Esophagus muscularis mucosa (tissue), 4 donors: ENCODE measurements around the gene BIN1. TPM values are rescaled to one million over a fixed set of nuclear protein-coding genes. Genes with fewer than 3 reads are reported as not detected.

Experiments used
- DNase-seq: peaks from one replicate; pipeline ENCODE4 v3.0.0-alpha.2; 2017; ENCODE audit errors: extremely low spot score
- H3K27ac ChIP-seq, 4 donors: fragments of 200-600 bp; sonication (generic); replicated peaks in 1 of 4; 1 replicate in 3 of 4; 2 replicates in 1 of 4; pipeline ENCODE4 v1.5.1; 2016 to 2019; ENCODE audit warnings: mild to moderate bottlenecking in 1 of 4
- H3K27me3 ChIP-seq, 4 donors: fragments of 200-600 bp; sonication (generic); one replicate each; pipeline versions ENCODE4 v1.5.1 to v1.6.0; 2016 to 2019
- H3K36me3 ChIP-seq, 4 donors: fragments of 200-600 bp; sonication (generic); one replicate each; pipeline ENCODE4 v1.5.1; 2016 to 2019
- H3K4me1 ChIP-seq, 4 donors: fragments of 200-600 bp; sonication (generic); one replicate each; pipeline ENCODE4 v1.5.1; 2016 to 2019
- H3K4me3 ChIP-seq, 4 donors: fragments of 200-600 bp; sonication (generic); 1 replicate in 2 of 4; 2 replicates in 2 of 4; pipeline ENCODE4 v1.5.1; 2016 to 2019; ENCODE audit warnings: mild to moderate bottlenecking in 4 of 4, moderate library complexity in 1 of 4
- H3K9me3 ChIP-seq, 4 donors: fragments of 200-600 bp; sonication (generic); 1 replicate in 3 of 4; 2 replicates in 1 of 4; pipeline ENCODE4 v1.5.1; 2016 to 2019
- EP300 ChIP-seq: sonication (generic); formaldehyde crosslinking; IDR thresholded peaks from one replicate; pipeline ENCODE4 v1.6.1; 2017; ENCODE audit warnings: antibody characterized with exemption
- POLR2A ChIP-seq: fragments of 450-650 bp; IDR thresholded peaks from one replicate; pipeline ENCODE4 v1.6.1; 2017; ENCODE audit warnings: antibody characterized with exemption, moderate library complexity, mild to moderate bottlenecking, low read depth
- POLR2AphosphoS5 ChIP-seq, 2 donors: sonication (generic); formaldehyde crosslinking; IDR thresholded peaks; one replicate each; pipeline ENCODE4 v1.6.1; 2017; ENCODE audit warnings: antibody characterized with exemption in 2 of 2
- WGBS: methylation state at CpG from one replicate; pipeline ENCODE4 v1.1.5; 2018; 5-methylcytosine and 5-hydroxymethylcytosine counted together
- intact Hi-C: fragments of 100-400 bp; cut with DNase I; formaldehyde crosslinking; loops from one replicate; pipeline ENCODE4 v1.15.1; 2023
- total RNA-seq, 4 donors: library from RNA; depleted of rRNA; stranded (reverse); fragments of >200 nt; gene quantifications; one replicate each; pipeline versions ENCODE4 v1.1.0 to v1.2.1, GENCODE V29; 2016
- TF ChIP-seq, protein P1 (sequence below), 3 experiments: fragments of 200-600 bp in 2 of 3; fragments of 450-650 bp in 1 of 3; sonication (generic) in 2 of 3; IDR thresholded peaks; one replicate each; pipeline ENCODE4 v1.5.1; 2017 to 2019; ENCODE audit warnings: antibody characterized with exemption in 3 of 3, mild to moderate bottlenecking in 2 of 3, moderate library complexity in 1 of 3

Gene BIN1
- total RNA-seq, 4 donors from 2014 or later = 32.4 to 78.2 (median 50.2) TPM

DNA sequence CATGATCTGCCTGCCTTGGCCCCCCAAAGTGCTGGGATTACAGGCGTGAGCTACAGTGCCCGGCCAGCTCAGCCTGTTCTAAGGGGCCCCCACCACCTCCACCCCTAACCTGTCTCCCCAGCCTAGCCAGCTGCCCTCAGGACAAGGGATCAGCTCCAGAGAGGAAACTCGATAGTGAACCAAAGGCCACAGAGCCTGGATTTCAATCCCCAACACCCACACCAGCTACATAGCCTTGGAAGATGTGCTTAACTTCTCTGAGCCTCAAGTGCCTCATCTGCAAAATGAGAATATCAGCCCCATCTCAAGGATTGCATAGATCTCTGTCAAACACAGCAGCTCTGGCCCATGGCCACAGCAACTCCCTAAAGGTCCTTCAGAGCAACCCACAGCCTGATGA, 32.0 kb downstream of the BIN1 start:
- H3K27me3 ChIP-seq = no peaks in the 10 kb centered on the region
- peaks cover 5 to 49% (median 33%) of the 10 kb centered on the region in 4 donors for H3K4me1 ChIP-seq
- 83% methylated on average over 2 of the region's 3 CpGs for WGBS
- H3K27ac ChIP-seq = peak overlapping the region in 3 of 4 donors; percentile 3 to 15 (median 9)
- H3K4me3 ChIP-seq = no peak overlapping the region
- H3K9me3 ChIP-seq = no peaks in the 10 kb centered on the region
- peaks cover 0 to 30% (median 5%) of the 10 kb centered on the region in 4 donors for H3K36me3 ChIP-seq
- no peak for DNase-seq
- intact Hi-C loops = no loop called here
- TF ChIP-seq POLR2AphosphoS5 (IDR thresholded peaks at IDR 0.05) = no peak

DNA sequence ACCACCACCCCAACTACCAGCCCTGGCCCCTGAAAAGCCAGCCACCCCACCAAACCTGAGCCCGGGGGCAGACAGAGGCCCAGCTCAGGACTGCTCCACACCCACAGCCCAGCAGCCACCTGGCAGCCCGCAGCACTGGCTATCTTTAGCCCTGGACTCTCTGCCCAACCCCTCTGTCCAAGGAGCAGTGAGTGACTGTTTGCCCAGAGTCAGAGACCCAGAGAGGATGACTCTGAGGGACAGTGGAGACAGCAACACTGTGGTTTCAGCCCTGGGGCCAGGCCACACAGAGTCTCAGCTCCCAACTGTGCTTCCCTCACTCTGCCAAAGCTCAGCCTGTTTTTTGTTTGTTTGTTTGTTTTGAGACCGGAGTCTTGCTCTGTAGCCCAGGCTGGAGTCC, 32.6 kb downstream of the BIN1 start:
- DNase-seq = no peak
- TF ChIP-seq POLR2AphosphoS5 (IDR thresholded peaks at IDR 0.05) (no peak), EP300 (no peak), POLR2A (peak; percentile 63)
- TF ChIP-seq, protein P1, sequence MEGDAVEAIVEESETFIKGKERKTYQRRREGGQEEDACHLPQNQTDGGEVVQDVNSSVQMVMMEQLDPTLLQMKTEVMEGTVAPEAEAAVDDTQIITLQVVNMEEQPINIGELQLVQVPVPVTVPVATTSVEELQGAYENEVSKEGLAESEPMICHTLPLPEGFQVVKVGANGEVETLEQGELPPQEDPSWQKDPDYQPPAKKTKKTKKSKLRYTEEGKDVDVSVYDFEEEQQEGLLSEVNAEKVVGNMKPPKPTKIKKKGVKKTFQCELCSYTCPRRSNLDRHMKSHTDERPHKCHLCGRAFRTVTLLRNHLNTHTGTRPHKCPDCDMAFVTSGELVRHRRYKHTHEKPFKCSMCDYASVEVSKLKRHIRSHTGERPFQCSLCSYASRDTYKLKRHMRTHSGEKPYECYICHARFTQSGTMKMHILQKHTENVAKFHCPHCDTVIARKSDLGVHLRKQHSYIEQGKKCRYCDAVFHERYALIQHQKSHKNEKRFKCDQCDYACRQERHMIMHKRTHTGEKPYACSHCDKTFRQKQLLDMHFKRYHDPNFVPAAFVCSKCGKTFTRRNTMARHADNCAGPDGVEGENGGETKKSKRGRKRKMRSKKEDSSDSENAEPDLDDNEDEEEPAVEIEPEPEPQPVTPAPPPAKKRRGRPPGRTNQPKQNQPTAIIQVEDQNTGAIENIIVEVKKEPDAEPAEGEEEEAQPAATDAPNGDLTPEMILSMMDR (IDR thresholded peaks at IDR 0.05) = no peak
- Histone ChIP-seq H3K4me1 (peaks cover 5 to 46% (median 32%) of the 10 kb centered on the region in 4 donors), H3K27ac (peak overlapping the region in 2 of 4 donors; percentile 3 to 15), H3K9me3 (no peaks in the 10 kb centered on the region), H3K4me3 (no peak overlapping the region), H3K36me3 (peaks cover 0 to 36% (median 7%) of the 10 kb centered on the region in 4 donors), H3K27me3 (no peaks in the 10 kb centered on the region)
- intact Hi-C loops = no loop called here
- 94% methylated on average over 3 of the region's 3 CpGs for WGBS

DNA sequence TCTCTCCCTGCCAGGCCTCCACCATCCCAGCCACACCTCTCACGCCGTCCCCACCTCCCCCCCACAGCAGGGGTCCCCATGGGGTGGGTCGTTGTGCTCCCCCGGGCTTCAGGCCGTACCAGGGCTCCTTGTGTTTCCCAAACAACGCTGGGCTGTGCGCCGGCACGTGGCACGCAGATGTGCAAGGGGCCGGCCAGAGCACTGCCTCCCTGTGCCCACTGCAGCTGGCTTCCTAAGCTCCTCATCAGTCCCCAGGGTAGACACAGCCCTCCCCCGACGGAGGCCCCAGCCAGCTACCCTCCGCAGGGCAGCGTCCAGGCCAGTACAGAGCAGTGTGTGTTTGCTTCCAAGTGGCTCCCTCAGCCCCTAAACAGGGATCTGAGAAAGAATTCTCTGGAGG, 34.0 kb downstream of the BIN1 start:
- intact Hi-C loops = no loop called here

DNA sequence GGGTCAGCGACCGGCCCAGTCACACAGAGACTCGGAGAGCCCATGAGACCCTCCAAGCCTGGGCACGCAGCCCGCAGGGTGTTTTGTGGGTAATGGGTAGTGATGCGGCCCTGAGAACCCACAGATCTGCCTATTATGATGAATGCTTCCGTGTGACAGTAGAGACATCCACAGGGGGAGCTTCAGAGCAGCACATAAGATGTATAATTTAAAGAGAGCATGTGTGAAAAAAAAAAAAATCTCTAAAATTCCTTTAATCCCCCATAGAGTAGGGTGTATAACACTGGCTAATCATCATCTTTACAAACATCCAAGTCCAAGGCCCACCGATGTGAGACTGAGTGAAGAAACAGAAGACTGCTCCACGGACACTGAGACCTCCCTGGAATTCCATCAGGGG, 34.6 kb downstream of the BIN1 start:
- no peak for DNase-seq
- intact Hi-C loops = no loop called here

More for the DNA sequence above, 34.0 kb downstream of the BIN1 start:
- H3K36me3 ChIP-seq = peaks cover 0 to 47% (median 10%) of the 10 kb centered on the region in 4 donors
- no peaks in the 10 kb centered on the region for H3K27me3 ChIP-seq
- 73% methylated on average over 15 of the region's 15 CpGs for WGBS
- H3K9me3 ChIP-seq = no peaks in the 10 kb centered on the region
- no peak overlapping the region for H3K4me3 ChIP-seq
- TF ChIP-seq POLR2AphosphoS5 (IDR thresholded peaks at IDR 0.05) = no peak
- TF ChIP-seq EP300 = no peak
- TF ChIP-seq, protein P1 (IDR thresholded peaks at IDR 0.05) = no peak
- no peak for TF ChIP-seq POLR2A
- peak overlapping the region in 3 of 4 donors; percentile 42 to 55 (median 52) for H3K27ac ChIP-seq
- peaks cover 8 to 43% (median 29%) of the 10 kb centered on the region in 4 donors for H3K4me1 ChIP-seq
- DNase-seq = no peak

DNA sequence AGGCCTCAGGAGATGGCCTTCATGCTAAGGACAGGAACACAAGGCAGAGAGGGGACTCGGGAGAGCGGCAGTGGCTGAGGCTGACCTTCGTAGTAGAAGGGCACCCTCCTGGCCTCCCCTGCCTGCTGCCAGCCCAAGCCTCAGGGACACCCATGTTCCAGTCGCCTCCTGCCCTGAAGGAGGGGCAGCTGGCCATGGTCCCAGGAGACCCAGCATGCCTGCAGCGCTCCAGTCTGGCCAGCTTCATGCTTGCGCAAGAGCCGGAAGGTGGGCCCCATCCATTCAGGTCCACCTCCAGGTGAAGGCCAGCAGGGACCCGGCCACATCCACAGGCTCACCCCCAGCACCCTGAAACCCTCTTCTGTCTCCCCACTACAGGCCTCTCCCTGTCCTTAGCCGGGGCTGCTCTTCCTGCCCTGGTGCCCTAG, 35.0 kb downstream of the BIN1 start:
- intact Hi-C loops = no loop called here
- Histone ChIP-seq H3K27ac (peak overlapping the region in 2 of 4 donors; percentile 2 to 10), H3K9me3 (no peaks in the 10 kb centered on the region), H3K36me3 (peaks cover 0 to 47% (median 10%) of the 10 kb centered on the region in 4 donors), H3K27me3 (no peaks in the 10 kb centered on the region), H3K4me1 (peaks cover 15 to 43% (median 27%) of the 10 kb centered on the region in 4 donors), H3K4me3 (no peak overlapping the region)
- no peak for TF ChIP-seq POLR2AphosphoS5 (IDR thresholded peaks at IDR 0.05)
- TF ChIP-seq POLR2A = no peak
- TF ChIP-seq, protein P1 (IDR thresholded peaks at IDR 0.05) = no peak
- TF ChIP-seq EP300 = no peak
- no peak for DNase-seq
- WGBS = 80% methylated on average over 1 of the region's 9 CpGs

More for the DNA sequence above, 34.6 kb downstream of the BIN1 start:
- no peak overlapping the region for H3K4me3 ChIP-seq
- H3K27ac ChIP-seq = peak overlapping the region in 2 of 4 donors; percentile 42 to 52
- 76% methylated on average over 6 of the region's 9 CpGs for WGBS
- TF ChIP-seq POLR2A (no peak), POLR2AphosphoS5 (IDR thresholded peaks at IDR 0.05) (no peak), EP300 (no peak)
- TF ChIP-seq, protein P1 (IDR thresholded peaks at IDR 0.05) = no peak
- peaks cover 0 to 47% (median 10%) of the 10 kb centered on the region in 4 donors for H3K36me3 ChIP-seq
- no peaks in the 10 kb centered on the region for H3K27me3 ChIP-seq
- H3K9me3 ChIP-seq = no peaks in the 10 kb centered on the region
- peaks cover 14 to 43% (median 29%) of the 10 kb centered on the region in 4 donors for H3K4me1 ChIP-seq
